HG03135 (cell line): ENCODE measurements around the gene TCEA3.

Experiments used
- ATAC-seq: cut with Tn5 transposase; IDR thresholded peaks from one replicate; pipeline ENCODE4 v1.9.1; 2021; ENCODE audit warnings: mild to moderate bottlenecking, moderate library complexity; ENCODE audit not compliant: unreplicated experiment

TCEA3 gene

GRCh38 chr1:23424293-23425192, at the start of gene TCEA3:
Gene TCEA3 (minus strand): TSS chr1:23424748. CDS start chr1:23424633, 115 bp downstream.
- no peak for ATAC-seq

GRCh38 chr1:23473037-23473800, 48.7 kb upstream of the TCEA3 start:
- ATAC-seq = no peak

GRCh38 chr1:23472351-23473036, 47.9 kb upstream of the TCEA3 start:
- ATAC-seq = no peak

DNA sequence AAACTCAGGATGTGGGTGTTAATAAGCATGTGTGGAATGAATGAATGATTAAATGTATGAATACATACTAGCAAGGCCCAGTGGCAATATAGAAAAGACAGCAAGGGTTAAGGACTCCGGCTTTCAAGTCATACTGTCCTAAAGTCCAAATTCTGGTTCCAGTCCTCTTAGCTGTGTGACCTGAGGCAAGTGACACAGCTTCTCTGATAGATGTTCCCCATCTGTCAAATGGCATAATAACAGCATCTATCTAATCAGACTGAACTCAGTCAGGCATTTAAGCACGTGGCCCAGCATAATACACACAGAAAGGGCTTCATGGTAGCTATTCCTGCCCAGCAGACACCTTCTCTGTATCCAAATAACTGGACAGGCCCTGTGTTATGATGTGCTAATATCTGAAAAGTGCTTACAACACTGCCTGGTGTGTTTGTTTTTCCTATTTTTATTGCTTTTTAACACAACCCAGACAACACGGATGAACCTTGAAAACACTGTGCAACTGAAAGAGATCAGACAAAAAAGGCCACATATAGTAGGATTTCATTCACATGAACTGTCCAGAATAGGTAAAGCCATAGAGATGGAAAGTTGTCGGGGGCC, 47.0 kb upstream of the TCEA3 start:
- ATAC-seq = no peak

DNA sequence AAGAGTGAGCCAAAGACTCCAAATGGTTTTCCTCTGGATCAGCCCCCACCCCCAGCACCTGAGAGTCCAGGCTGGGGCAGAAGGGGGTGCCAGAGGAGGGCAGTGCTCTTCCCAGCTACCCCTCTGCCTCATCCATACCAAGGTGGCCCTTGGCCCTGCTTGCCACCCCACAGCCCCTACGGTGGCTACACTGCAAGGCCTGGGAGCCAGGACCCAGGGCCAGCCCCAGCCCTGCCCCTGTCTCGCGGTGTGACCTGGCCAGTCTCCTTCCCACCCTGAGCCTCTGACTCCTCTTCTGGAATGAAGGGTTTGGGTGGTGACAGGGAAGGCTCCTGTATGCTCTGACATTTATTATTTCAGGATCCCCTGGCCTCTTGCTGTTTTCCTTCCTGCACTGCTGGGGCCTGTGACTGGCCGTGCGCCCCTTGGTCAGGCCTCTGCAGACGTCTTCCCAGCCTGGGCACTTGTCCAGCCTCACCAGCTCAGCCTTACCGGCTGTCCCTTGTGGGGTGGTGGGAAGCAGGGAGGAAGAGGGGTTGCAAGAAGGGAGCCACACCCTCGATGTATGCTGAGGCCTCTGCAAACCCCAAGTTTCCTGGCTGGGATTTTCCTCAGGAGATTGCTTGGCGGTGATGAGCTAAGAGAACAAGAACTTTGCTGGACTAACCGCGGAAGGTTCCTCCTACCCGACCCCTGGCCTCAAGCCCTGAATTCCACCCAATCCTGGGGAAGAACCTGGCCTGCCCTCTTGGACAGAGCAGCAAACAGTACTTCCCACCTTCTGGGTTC, 45.9 kb upstream of the TCEA3 start:
- no peak for ATAC-seq

GRCh38 chr1:23469372-23469982, 44.9 kb upstream of the TCEA3 start:
- ATAC-seq = no peak

DNA sequence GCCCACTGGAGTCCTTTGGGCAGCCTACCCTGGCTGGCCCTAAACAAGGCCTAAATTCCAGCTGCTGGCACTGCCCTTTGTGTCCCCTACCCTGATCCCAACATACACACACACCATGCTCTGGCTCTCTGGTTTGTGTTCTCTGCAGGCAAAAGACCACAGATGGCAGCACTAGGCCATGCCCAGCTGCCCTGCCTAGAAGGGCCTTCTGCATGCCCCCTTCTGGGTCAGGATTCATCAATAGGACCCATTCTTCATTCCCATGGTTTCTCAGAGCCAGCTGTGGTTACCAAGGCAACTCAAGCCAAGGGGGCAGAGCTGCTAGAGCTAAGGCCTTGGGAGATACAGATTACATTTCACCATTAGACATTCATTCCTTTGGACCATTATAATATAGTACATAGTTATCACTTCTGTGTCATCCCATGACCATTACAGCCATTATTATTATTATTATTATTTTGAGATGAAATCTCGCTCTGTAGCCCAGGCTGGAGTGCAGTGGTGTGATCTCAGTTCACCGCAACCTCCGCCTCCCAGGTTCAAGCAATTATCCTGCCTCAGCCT, 42.0 kb upstream of the TCEA3 start:
- ATAC-seq = no peak

DNA sequence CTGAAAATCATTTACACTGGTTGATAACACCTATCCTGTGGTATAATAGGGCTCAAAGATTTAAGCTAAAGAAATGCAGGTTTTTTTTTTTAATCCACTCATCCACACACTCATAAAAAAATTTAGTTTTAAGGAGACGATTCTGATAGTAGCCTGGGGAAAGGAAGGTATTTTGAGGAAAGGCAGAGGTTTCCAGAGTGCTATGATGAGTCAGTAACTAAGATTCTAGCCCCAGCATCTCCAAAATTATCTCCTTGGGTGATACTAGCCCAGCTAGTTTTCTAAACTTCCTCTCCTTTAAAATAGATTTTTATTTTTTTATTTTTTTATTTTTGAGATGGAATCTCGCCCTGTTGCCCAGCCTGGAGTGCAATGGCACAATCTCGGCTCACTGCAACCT, 38.7 kb upstream of the TCEA3 start:
- ATAC-seq = no peak

DNA sequence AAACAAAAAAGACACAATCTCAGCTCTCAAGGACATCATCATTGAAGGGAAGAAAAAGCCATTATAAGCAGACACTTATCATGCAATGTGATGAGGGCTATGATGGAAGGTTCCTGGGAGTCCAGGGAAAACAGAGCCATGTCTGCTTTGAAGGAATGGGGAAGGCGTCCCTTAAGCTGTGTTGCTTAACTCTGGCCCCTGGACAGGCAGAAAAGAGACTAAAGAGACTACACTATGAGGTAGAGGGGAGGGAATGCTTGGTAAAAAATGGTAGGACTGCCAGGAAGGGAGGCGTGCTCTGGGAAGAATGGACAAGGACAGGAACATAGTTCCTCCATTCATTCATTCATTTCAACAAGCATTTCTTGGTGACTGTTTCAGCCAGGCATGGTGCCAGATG, 38.2 kb upstream of the TCEA3 start:
- no peak for ATAC-seq

DNA sequence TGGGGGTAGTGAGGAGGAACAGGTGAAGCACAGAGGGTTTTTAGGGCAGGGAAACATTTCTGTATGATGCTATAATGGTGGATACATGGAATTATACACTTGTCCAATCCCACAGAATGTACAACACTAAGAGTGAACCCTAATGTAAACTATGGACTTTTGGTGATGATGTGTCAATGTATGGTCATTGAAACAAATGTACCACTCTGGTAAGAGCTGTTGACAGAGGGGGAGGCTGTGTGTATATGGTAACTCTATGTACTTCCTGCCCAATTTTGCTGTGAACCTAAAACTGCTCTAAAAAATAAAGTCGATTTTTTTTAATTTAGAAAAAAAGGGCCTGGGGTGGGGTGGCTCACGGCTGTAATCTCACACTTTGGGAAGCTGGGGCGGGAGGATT, 36.5 kb upstream of the TCEA3 start:
- no peak for ATAC-seq

GRCh38 chr1:23460519-23460918, 36.0 kb upstream of the TCEA3 start:
- no peak for ATAC-seq

GRCh38 chr1:23459338-23459757, 34.8 kb upstream of the TCEA3 start:
- ATAC-seq = no peak

GRCh38 chr1:23456226-23456625, 31.7 kb upstream of the TCEA3 start:
- no peak for ATAC-seq

DNA sequence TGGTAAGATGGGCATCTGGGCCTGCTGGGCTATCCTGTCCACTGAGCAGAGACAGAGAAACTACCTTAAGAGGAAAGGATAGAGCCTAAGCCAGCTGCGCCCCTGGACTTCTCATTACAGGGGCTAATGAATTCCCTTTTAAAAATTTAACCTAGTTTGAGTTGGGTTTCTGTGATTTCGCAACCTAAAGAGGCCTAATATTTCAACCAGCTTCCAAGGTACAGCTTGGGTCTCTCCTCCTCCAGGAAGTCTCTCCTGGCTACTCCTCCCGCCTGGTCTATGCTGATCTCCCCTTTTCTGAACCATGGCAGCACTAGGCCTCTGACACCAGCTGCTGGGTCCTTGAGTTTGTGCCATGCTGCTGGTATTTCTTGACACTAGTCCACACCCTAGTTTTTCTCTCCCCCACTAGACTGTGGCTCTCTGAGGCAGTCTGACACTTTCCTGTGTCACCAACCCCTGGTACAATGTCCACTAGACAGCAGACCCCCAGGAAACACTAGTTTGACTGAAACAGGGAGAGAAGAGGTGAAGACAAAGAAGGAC, 29.0 kb upstream of the TCEA3 start:
- ATAC-seq = no peak

GRCh38 chr1:23452011-23452411, 27.5 kb upstream of the TCEA3 start:
- ATAC-seq = no peak

DNA sequence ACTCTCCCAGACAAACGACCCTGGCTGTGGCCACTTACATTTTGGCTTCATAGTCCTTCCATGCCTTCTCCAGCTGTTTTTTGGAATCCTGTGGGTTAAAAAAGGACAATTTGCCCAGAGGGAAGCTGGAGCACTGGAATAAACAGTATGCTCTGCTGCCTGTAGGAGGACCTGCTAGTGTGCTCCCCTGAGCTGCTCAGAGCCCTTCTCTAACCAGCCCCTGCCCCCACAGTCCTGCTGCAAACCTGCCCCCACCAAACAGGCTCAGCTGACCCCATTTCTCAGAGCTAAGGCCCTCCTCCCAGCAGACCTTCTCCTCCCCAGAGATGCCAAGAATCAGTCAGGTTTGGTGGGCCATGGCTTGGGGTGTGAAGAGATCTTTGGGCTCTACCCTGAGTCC, 26.9 kb upstream of the TCEA3 start:
- no peak for ATAC-seq

- ATAC-seq = no peak
Measured at GRCh38 chr1:23450894-23451293, 26.3 kb upstream of the TCEA3 start.

GRCh38 chr1:23449958-23450357, 25.4 kb upstream of the TCEA3 start:
- no peak for ATAC-seq

DNA sequence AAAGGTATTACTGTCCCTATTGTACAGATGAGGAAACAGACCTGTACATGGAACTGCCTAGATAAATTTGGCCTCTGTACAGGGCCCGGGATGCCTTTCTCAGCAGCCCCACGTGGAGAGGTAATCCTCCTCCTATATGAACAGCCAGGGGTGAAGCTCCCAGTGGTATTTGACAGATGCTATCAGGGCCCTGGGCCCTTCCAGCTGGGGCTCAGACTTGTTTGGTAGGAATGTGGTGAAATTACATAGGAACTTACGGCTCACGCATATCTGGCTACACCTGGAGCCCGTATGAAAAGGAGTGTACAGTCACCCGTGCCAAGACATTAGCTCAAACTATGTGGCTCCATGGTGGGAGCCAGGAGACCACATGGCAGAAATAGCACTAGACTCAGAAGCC, 24.8 kb upstream of the TCEA3 start:
- ATAC-seq = no peak
